Measurements from ENCODE around the gene SLC5A10. TPM values are rescaled to one million over a fixed set of nuclear protein-coding genes. Genes with fewer than 3 reads are reported as not detected.

SLC5A10 gene
- total RNA-seq, 1 donor from 2014 or later = not detected

DNA sequence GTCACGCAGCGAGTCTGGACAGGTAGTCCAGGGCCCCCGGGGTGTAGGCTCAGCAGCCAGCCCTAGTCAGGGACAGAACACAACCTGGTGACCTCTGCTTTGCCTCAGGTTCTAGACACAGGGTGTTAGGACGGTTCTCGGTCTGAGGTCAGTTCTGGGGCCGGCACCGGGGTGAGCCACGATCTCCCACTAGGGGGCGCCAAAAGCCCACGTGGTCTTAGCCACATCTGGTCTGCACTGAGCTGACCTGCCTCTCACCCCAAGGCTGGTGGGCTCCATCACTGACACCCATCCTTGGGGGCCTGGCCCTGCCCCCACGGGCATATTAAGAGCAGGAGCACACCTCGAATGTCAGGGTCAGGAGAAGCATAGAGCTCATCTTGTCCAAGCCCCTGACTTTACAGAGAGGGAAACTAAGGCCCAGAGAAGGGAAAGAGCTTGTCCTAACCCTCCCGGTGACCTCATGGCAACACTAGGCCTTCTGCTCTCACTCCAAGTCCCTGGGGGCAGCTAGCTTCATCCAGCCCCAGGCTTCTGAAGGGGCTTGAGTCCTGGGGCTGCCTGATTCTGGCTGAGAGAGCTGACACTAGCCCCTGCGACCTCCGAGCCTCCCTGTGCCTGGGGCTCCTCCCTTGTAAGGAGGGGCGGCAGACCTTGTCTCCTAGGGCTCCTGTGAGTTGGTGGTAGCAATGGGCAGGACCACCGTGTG lies 9.0 kb downstream of the SLC5A10 start:
- Mint-ChIP-seq H3K27ac (no peak overlapping the region), H3K4me1 (peaks cover 8% of the 10 kb centered on the region), H3K36me3 (ENCODE audit: low read depth) (no peaks in the 10 kb centered on the region), H3K9me3 (no peaks in the 10 kb centered on the region), H3K27me3 (no peaks in the 10 kb centered on the region), H3K4me3 (no peak overlapping the region)
- intact Hi-C loops (cut with micrococcal nuclease) = loop anchor here (10.0 kb wide), 2 partner anchors 54 to 146 kb away; no protein-coding TSS in a partner anchor
- peak; percentile 82 for DNase-seq
- ATAC-seq (ENCODE audit: low read depth) = peak; percentile 97
- TF ChIP-seq, protein P1, sequence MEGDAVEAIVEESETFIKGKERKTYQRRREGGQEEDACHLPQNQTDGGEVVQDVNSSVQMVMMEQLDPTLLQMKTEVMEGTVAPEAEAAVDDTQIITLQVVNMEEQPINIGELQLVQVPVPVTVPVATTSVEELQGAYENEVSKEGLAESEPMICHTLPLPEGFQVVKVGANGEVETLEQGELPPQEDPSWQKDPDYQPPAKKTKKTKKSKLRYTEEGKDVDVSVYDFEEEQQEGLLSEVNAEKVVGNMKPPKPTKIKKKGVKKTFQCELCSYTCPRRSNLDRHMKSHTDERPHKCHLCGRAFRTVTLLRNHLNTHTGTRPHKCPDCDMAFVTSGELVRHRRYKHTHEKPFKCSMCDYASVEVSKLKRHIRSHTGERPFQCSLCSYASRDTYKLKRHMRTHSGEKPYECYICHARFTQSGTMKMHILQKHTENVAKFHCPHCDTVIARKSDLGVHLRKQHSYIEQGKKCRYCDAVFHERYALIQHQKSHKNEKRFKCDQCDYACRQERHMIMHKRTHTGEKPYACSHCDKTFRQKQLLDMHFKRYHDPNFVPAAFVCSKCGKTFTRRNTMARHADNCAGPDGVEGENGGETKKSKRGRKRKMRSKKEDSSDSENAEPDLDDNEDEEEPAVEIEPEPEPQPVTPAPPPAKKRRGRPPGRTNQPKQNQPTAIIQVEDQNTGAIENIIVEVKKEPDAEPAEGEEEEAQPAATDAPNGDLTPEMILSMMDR (IDR thresholded peaks at IDR 0.05) = peak; percentile 67
- ChIA-PET CTCF (interaction anchor here (0.7 to 1.6 kb wide), 19 partner anchors 9 to 139 kb away, joined by 3 to 7 read pairs (median 4); partner anchors contain the start of gene FAM83G), POLR2A (interaction anchor here (0.8 to 1.2 kb wide), 3 partner anchors 102 to 103 kb away, joined by 3 to 4 read pairs (median 4); partner anchors contain the start of gene PRPSAP2)

DNA sequence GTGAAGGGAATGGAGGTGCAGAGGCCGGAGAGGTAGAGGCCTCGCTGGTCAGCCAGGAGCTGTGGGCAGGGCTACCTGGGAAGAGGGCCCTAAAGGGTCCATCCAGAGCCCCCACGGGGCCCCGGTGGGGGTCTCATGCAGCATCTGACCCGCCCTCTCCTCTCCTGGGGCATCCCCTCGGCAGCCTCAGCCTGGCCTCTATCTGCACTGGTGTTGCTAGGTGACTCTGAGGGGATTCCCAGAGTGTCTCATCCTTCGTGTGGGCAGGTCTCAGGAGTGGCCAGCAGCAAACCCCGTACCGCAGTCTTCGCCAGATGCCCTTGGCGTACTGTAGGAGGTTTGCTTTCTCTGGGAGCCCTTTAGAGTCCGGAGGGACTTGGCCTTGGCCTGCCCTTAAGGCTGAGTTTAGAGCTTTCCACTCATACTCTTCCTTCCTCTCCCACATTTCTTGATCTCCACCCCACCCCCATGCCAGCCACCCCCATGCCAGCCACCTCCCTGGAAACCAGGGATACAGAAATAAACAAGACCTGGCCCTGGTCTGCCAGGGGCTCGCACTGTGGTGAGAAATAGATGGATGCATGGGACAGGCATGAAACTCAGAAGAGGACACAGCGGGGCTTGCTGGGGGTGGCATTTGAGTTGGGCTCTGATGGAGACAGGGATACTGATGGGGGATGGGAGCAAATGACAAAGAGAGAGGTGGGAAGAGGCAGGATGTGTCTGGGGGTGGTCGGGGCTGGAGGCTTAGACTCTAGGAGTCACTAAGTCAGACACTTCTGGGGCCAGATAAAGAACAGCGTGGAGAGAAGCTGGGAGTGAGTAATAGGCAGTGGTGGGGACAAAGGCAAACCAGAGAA lies 9.9 kb downstream of the SLC5A10 start:
- H3K27me3 Mint-ChIP-seq = no peaks in the 10 kb centered on the region
- DNase-seq (no peak), ATAC-seq (ENCODE audit: low read depth) (no peak)
- H3K4me1 Mint-ChIP-seq = peaks cover 8% of the 10 kb centered on the region
- no peak overlapping the region for H3K27ac Mint-ChIP-seq
- CTCF ChIA-PET = interaction anchor here (0.7 to 1.6 kb wide), 17 partner anchors 8 to 140 kb away, joined by 3 to 7 read pairs (median 4); partner anchors contain the start of gene FAM83G
- TF ChIP-seq, protein P1 (IDR thresholded peaks at IDR 0.05) = no peak
- intact Hi-C loops (cut with micrococcal nuclease) = loop anchor here (10.0 kb wide), 2 partner anchors 53 to 147 kb away; no protein-coding TSS in a partner anchor
- no peak overlapping the region for H3K4me3 Mint-ChIP-seq
- no peaks in the 10 kb centered on the region for H3K36me3 Mint-ChIP-seq (ENCODE audit: low read depth)
- POLR2A ChIA-PET = interaction anchor here (1.1 to 1.2 kb wide), 2 partner anchors 102 to 104 kb away, joined by 4 read pairs; partner anchors contain the start of gene PRPSAP2
- H3K9me3 Mint-ChIP-seq = no peaks in the 10 kb centered on the region

DNA sequence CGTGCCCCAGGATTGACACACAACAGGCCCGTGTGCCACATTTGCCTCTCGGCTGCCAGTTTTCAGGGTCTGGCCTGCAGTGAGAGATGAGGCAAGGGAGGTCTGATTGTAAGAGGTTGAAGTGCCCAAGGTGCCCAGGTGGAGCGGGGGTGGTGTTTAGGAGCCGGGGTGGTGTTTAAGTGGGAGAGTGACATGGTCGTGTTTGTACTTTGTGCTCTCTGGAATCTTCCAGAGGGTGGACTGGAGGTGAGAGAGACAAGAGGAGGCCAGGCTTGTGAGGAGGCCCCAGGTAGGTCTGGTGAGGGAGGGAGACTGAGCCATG lies 10.5 kb downstream of the SLC5A10 start:
- Mint-ChIP-seq H3K27me3 (no peaks in the 10 kb centered on the region), H3K4me3 (no peak overlapping the region), H3K4me1 (peaks cover 8% of the 10 kb centered on the region), H3K27ac (no peak overlapping the region), H3K9me3 (no peaks in the 10 kb centered on the region), H3K36me3 (ENCODE audit: low read depth) (no peaks in the 10 kb centered on the region)
- CTCF ChIA-PET = interaction anchor here (1.3 kb wide), 1 partner anchor 10 kb away, joined by 3 read pairs; no protein-coding TSS in a partner anchor
- TF ChIP-seq, protein P1 (IDR thresholded peaks at IDR 0.05) = no peak
- POLR2A ChIA-PET = no interaction called here
- DNase-seq = no peak
- intact Hi-C loops (cut with micrococcal nuclease) = loop anchor here (10.0 kb wide), 2 partner anchors 52 to 148 kb away; no protein-coding TSS in a partner anchor
- ATAC-seq (ENCODE audit: low read depth) = no peak

DNA sequence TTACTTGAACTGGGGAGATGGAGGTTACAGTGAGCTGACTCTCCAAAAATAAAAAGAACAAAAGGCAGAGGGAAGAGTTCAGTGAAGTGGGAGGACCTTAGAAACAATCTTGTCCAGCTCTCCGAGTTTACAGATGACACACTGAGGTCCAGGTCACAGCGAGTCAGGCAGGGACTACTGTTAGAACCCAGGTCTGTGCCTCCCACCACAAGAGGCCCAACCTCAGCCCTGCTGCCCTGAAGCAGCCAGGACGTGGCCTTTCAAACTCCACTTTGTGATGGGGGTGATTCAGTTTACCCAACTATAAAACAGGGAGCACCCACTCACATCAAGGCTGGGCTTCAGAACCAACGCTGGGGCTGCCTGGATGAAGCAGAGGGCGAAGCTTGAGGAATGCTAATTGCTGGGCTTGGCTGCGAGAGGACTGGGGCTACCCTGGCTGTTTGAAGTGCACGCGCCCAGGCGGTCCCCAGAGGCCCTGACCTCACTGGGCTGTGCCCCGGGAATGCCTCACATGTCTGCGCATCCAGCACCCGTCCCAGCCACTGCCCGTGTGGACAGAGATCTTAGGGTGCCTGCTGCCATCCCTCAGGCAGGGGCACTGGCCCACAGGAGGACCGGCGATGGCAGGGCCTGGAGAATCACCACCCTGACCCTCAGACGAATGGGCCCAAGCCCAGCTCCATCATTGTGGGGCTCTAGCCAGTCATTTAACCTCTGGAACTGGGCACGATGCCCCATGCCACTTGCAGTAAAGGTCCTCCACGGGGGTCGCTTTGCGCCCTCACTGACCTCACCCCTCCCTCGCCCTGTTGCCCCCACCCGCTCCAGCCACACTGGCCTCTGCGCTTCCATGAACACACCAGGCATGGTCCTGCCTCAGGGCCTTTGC lies 11.4 kb downstream of the SLC5A10 start:
- TF ChIP-seq, protein P1 (IDR thresholded peaks at IDR 0.05) = no peak
- POLR2A ChIA-PET = no interaction called here
- intact Hi-C loops (cut with micrococcal nuclease) = loop anchor here (10.0 kb wide), 2 partner anchors 51 to 149 kb away; no protein-coding TSS in a partner anchor
- H3K36me3 Mint-ChIP-seq (ENCODE audit: low read depth) = no peaks in the 10 kb centered on the region
- H3K9me3 Mint-ChIP-seq = no peaks in the 10 kb centered on the region
- DNase-seq (no peak), ATAC-seq (ENCODE audit: low read depth) (no peak)
- CTCF ChIA-PET = interaction anchor here (1.3 kb wide), 1 partner anchor 9 kb away, joined by 3 read pairs; no protein-coding TSS in a partner anchor
- H3K4me1 Mint-ChIP-seq = peaks cover 8% of the 10 kb centered on the region
- H3K27ac Mint-ChIP-seq = no peak overlapping the region
- no peak overlapping the region for H3K4me3 Mint-ChIP-seq
- H3K27me3 Mint-ChIP-seq = no peaks in the 10 kb centered on the region

All from activated B cell treated with CpG ODN at 0.5 μM for 24 hours (primary cell).